Measurements from ENCODE around the gene RBM43. TPM values are rescaled to one million over a fixed set of nuclear protein-coding genes. Genes with fewer than 3 reads are reported as not detected.

Gene RBM43
- total and polyA plus RNA-seq, 2 of the 4 experiments (the other 2 are of a cell fraction) = 1.6 to 3.6 TPM

DNA sequence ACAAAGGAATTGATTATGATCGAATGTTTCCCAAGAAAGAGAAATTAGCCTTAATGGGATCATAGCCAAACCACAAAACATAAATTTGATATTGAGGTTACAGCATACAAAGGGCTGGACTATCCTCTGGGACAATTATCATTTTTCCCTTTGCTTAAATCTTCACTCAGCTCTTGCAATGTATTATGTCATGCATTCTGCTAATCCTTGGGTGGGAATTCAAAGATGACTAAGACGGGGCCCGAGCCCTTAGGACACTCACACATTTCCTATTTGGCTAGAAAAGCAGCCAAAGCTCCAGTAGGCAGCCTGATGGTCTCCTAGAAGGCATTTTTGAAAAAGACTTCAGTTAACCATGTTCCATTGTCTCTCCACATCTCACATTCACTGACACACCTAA lies 45.0 kb upstream of the RBM43 start:
- Histone ChIP-seq H2BK120ac (ENCODE audit: low read depth, low read length) (no peak overlapping the region), H2BK20ac (ENCODE audit: low read depth, low read length) (no peak overlapping the region), H3K36me3 (ENCODE audit: control insufficient read depth, insufficient read depth, low read length) (no peaks in the 10 kb centered on the region), H2AFZ (replicated peaks; ENCODE audit: low read length, poor library complexity) (no peak overlapping the region), H3K9me3 (ENCODE audit: control insufficient read depth, insufficient read depth, low read length) (no peaks in the 10 kb centered on the region), H4K20me1 (ENCODE audit: insufficient read depth, low read length) (no peaks in the 10 kb centered on the region), H2AK9ac (replicated peaks; ENCODE audit: low read depth, low read length, poor library complexity) (no peak overlapping the region), H4K8ac (ENCODE audit: low read depth in 2 of 2, low read length in 2 of 2) (no peak overlapping the region), H3K18ac (ENCODE audit: low read depth, low read length) (no peak overlapping the region), H3K9me1 (ENCODE audit: insufficient read depth, low read length) (peaks cover 5% of the 10 kb centered on the region; the same call in 1 of the 2 replicates), H3K27me3 (ENCODE audit: control insufficient read depth, insufficient read depth, low read length) (no peaks in the 10 kb centered on the region), H4K5ac (ENCODE audit: low read depth, low read length) (no peak overlapping the region), H3K4me2 (ENCODE audit: low read depth, low read length) (no peak overlapping the region), H3K4me1 (ENCODE audit: control insufficient read depth, insufficient read depth, low read length) (peaks cover 9% of the 10 kb centered on the region), H3K14ac (replicated peaks; ENCODE audit: low read depth, low read length) (no peak overlapping the region), H3K4me3 (ENCODE audit: insufficient read depth, low read depth, low read length) (no peak overlapping the region), H3K27ac (ENCODE audit: insufficient read depth, low read length) (no peak overlapping the region), H2AK5ac (ENCODE audit: low read depth, low read length) (no peak overlapping the region), H2BK5ac (ENCODE audit: low read depth, low read length, poor library complexity, severe bottlenecking) (no peak overlapping the region), H3K23ac (ENCODE audit: low read depth, low read length) (no peak overlapping the region), H3K79me1 (ENCODE audit: low read depth in 1 of 2, low read length in 2 of 2) (no peaks in the 10 kb centered on the region), H4K91ac (ENCODE audit: insufficient read depth, low read depth, low read length) (no peak overlapping the region; the same call in 1 of the 2 replicates), H3K4ac (ENCODE audit: low read depth, low read length) (no peak overlapping the region), H3K56ac (ENCODE audit: extremely low read depth, insufficient read depth, low read length) (no peak overlapping the region), H3K9ac (ENCODE audit: low read depth, low read length) (no peak overlapping the region), H2BK15ac (ENCODE audit: low read depth, low read length) (no peak overlapping the region)
- BruUV-seq (replicated peaks) = no TSS peak
- ChIA-PET POLR2A (ENCODE audit: unreplicated experiment) (no interaction called here), CTCF (interaction anchor here (0.9 kb wide), 1 partner anchor 14 kb away, joined by 3 read pairs; no protein-coding TSS in a partner anchor)
- DNase-seq (peak; percentile 86), ATAC-seq (ENCODE audit: low read depth) (peak; percentile 52)
- 20% methylated on average over 2 of the region's 3 CpGs; no CpG with 5 or more reads in 1 of the 2 experiments for WGBS, 2 experiments (ENCODE audit: extremely low coverage in 2 of 2, insufficient read length in 1 of 2)
- in situ Hi-C loops (cut with MboI; ENCODE audit: low sequenced_read_pairs) = no loop called here
- dilution Hi-C loops (cut with HindIII; ENCODE audit: low sequenced_read_pairs, unreplicated experiment) = no loop called here
- TF ChIP-seq, protein P1, sequence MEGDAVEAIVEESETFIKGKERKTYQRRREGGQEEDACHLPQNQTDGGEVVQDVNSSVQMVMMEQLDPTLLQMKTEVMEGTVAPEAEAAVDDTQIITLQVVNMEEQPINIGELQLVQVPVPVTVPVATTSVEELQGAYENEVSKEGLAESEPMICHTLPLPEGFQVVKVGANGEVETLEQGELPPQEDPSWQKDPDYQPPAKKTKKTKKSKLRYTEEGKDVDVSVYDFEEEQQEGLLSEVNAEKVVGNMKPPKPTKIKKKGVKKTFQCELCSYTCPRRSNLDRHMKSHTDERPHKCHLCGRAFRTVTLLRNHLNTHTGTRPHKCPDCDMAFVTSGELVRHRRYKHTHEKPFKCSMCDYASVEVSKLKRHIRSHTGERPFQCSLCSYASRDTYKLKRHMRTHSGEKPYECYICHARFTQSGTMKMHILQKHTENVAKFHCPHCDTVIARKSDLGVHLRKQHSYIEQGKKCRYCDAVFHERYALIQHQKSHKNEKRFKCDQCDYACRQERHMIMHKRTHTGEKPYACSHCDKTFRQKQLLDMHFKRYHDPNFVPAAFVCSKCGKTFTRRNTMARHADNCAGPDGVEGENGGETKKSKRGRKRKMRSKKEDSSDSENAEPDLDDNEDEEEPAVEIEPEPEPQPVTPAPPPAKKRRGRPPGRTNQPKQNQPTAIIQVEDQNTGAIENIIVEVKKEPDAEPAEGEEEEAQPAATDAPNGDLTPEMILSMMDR (conservative IDR thresholded peaks at IDR 0.05; ENCODE audit: low read depth, low read length) = no peak
- TF ChIP-seq CEBPB (IDR thresholded peaks at IDR 0.05; ENCODE audit: low read depth, low read length) (peak; percentile 71), SMC3 (IDR thresholded peaks at IDR 0.05; ENCODE audit: low read depth, low read length) (no peak), FOS (IDR thresholded peaks at IDR 0.05; ENCODE audit: low read depth, low read length) (peak; percentile 32; the same call in 1 of the 2 replicates)
- intact Hi-C loops (cut with micrococcal nuclease) = no loop called here
